Activated naive CD4-positive, alpha-beta T cell treated with Interleukin-2 at 50 U/mL for 16 hours (primary cell): ENCODE results near the gene KCNMA1.
"Not testable (repeated sequence)": the region's sequence is repeated elsewhere in the genome, so short reads cannot be mapped to it uniquely, and the experiment has no call there.

Source experiments
- DNase-seq: peaks from one replicate; pipeline ENCODE4 v3.0.0-alpha.2; 2020

The KCNMA1 gene

DNA sequence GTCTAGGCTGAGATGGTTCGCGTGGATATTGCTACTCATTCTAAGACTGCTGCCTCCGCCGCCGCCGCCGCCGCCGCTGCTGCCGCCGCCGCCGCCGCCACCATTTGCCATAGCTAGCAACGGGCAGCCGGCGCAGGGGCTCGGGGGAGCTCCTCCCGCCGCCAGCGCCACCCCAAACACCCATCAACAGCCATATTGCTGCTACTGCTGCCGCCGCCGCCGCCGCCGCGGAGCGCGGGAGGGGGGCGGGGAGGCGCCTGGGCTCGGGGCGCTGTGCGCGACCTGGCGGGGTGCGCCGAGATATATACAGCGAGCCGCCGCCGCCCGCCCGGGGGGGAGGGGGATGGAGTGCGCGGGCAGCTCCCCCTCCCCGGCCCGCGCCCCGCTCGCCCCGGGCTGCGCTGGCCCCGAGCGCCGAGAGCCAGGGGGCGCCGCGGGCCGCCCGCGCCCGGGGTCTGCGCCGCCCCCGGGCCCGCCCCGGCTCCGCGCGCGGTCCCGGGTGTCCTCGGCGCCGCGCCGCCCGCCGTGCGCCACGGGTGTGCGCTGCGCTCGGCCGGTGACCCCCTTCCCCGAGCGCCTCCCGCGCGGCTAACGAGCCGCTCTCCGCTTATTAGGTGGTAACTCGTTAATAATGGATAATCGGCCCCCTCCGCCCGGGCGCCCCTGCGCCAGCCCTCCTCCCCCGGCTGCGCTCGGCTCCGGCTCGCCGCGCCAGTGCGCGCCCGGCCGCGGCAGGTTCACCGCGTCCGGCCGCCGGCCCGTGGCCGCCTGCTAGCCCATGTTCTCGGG lies at the start of gene KCNMA1:
KCNMA1 (minus strand) TSS at position 277 of the 789 bp plus-strand sequence.
- no peak for DNase-seq

DNA sequence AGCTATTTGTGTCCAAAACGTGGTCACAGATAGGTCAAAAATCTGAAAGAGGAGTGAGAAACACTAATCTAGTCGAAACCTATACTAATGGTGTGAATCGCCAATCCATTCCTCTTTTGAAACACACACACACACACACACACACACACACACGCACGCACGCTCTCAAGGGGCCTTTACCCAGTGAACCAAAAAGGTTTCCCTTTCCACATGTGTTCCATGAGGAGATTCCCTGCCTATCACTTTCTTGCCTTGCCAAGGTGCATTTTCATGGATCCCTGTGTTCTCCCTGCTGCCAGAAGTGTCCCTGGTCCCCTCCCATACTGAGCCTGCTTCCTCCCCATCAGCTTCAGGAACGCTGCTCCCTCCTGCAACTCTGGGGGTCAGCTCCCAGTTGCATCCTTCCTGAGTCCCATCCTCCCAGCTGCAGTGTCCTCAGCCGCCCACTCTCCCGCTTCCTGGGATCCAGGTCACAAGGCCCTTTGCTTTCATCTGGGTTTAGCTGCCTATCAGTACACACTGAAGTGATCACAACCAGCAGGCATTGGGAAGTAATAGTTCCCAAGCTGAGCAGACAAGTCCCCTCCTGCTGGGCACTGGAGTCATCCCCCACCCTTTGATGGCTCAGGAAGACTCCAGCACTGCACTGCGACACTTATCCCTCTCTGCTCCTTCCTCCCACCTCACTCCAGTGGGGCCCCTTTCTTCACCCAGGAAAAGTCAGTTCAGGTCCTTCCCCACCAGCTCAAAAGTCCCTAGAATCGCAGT lies 49.2 kb upstream of the KCNMA1 start:
- no peak for DNase-seq

DNA sequence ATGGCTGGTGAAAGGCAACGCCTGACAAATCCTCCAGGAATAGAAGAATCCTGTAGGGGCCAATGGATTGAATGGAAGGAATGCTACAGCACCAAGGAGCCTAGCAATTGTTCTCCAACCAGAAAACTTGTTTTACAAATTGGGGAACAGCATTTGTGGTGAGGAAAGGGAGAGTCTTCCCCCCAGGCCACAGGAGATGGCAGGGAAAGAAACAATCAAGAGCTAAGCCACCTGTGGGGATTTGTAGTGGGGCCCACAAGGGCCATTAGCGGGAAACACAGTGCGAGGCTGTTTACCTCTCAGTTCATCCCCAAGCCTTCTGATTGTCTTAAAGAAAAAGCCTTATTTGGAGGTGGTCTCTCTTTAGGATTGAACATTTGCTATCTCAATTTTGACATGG lies 48.5 kb upstream of the KCNMA1 start:
- no peak for DNase-seq

DNA sequence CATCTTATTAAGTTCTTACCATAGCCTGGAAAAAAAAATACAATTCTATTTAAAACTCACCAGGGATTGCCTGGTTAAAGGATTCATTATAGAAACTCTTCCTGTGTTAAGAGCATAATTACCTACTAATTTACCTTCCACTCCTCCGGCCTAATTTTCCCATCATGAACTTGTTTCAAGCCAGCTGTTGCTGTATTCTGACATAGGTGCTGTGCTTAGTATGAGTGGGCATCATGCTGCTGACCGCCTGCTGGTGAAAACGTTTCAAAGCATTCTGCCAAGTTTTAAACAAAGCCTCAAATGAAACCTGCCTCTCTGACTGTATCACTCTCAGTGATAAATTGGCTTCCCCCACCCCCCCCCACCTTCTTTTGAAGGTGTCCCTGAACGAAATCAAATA lies 47.8 kb upstream of the KCNMA1 start:
- DNase-seq, result no peak

DNA sequence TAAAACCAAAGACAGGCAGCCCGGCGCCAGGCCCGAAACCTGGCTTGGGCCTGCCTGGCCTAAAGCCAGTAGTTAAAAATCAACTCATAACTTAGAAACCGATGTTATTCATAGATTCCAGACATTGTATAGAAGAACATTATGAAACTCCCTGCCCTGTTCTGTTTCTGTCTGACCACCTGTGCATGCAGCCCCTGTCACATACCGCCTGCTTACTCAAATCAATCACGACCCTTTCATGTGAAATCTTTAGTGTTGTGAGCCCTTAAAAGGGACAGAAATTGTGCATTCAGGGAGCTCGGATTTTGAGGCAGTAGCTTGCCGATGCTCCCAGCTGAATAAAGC lies 45.5 kb upstream of the KCNMA1 start:
- DNase-seq, result not testable (repeated sequence)

DNA sequence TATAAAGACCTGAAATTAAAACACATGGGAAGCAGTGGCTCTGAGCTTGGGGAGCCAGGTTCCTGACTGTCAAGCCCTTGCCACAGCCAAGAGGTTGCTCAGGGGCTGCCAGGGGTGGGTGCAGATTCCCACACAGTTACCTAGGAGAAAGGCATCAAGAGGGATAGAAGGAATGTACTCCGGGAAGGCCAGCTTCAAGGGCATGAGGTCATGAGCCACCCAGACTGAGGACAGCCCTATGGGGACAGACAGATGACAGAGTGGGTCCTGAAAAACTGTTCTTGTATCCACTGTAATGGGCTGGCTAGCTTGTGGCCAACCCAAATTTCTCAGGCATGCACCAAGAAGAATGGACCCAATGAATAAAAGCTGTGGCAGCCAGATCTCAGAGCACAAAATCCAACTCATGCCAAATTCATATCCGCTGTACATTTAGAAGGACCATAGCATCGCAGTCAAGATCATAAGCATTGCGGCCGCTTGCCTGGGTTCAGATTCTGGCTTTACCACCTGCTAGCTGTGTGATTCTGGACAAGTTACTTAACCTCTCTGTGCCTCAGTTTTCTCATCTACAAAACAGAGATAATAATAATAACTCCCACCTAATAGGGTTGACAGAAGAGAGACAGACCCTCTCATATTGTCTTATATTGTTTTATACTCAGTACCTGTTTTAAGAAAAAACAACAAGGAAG lies 44.9 kb upstream of the KCNMA1 start:
- no peak for DNase-seq

DNA sequence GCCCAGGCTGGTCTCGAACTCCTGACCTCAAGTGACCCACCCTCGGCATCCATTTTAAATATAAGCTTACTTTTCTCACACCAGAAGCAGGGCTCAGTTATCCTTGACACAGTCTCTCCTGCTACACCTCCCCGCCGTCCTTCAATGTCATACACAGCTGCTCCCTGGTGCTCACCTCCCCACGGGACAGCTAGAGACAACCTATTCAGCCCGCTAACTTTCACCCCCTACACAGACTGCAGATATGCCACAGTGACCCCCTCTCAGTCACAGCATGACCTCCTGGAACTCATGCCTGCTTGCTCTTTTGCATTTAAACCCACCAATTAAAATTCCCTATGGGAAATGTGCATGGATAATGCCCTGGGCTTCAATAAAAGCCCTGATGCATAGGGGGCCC lies 44.2 kb upstream of the KCNMA1 start:
- no peak for DNase-seq

DNA sequence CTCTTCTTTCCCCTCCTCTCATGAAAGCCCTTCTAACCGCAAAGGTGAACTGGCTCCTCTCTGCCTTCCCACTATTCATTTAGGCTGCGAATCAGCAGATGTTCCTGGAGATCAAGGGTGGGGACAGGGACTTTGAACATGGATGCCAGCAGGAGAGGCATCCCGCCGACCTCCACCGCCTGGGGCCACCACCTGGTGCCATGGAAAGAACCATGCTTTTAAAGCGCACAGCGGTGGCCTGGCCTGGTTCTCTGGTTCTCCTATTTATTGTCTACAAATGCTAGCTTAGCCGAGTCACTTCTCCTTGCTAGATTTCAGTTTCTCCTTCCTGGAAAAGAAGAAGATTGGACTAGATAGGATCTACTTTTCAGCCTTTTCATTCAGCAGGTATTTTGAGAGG lies 43.2 kb upstream of the KCNMA1 start:
- DNase-seq, result no peak

DNA sequence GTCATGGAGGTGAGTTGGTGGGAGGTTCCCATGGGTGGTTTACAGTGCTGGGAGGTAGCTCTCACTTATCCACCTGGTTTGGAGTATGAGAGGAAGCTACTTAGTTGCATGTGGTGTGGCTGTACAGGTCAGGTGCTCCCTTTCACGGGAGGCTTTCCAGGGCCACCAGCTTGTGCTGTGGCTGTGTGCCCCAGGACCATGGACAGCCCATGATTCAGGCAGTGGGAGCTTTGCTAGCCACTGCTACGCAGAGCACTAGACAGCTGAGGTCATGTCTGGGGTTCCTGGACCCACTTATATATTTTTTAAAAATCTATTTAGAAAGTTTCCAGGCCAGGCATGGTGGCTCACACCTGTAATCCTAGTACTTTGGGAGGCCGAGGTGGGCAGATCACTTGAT lies 42.5 kb upstream of the KCNMA1 start:
- no peak for DNase-seq

DNA sequence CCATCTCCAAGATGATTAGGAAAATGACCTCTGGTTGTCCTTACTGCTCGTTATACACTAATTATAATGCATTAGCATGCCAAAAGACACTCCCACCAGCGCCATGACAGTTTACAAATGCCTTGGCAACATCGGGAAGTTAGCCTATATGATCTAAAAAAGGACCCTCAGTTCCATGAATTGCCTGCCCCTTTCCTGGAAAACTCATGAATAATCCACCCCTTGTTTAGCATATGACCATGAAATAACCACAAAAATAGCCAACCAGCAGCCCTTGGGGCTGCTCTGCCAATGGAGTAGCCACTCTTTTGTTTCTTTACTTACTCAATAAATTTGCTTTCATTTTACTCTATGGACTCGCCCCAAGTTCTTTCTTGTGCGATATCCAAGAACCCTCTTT lies 41.6 kb upstream of the KCNMA1 start:
- no peak for DNase-seq

DNA sequence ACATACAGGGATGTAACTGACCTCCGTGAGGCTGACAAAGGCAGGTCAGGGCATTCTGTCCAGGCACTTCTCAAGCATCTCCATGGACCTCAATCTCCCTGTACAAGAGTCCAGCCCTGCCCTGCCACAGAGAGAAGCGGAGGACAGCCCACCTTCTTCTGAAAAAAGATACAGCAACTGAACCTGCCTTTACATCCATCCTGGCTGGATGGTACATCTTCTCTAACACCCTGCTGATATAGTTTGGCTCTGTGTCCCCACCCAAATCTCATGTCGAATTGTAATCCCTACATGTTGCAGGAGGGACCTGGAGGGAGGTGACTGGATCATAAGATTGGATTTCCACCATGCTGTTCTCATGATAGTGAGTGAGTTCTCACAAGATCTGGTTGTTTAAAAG lies 40.5 kb upstream of the KCNMA1 start:
- DNase-seq, result no peak

DNA sequence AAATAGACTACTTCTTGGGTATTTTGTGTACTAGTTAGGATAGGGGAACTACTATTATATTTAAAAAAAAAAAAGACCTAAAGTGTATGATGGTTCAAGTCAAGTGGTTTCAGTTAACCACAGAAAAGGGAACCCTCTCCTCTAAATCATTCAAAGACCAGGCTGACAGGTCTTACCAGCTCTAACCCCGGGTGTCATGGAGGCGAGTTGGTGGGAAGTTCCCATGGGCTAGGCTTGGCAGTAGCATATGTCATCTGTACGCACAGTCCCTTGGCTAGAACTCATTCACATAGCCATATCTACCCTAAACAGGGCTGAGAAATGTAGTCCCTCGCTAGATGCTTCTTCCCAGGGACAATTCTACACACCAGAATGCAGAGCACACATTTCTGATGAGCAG lies 37.7 kb upstream of the KCNMA1 start:
- no peak for DNase-seq

DNA sequence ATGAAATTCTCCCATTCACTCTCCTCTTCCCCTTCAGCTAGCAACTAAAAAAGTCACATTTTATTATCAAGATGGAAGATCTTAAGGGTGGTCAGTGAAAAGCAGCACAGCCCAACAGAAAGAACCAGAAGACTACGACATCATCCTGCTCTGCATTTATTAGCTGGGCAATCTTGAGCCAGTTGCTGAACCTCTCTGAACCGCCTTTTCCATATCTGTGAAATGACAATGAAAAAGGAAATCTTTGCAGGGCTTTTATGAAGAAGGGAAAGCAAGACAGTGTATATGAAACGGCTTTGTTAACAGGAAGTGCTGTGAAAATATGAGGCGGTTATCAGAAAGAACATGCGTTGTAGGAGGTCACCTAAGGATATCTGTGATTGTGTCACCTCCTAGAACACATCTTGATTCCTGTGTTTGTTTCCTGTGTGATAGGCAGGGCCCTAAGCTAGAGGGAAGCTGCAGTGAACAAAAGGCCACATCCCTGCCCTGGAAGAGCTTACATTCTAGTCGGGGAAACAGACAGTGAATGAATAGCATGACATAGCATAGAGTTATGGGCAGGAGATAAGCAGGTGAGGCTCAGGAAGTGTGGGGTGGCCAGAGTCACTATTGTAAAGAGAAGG lies 36.0 kb upstream of the KCNMA1 start:
- DNase-seq, result no peak

DNA sequence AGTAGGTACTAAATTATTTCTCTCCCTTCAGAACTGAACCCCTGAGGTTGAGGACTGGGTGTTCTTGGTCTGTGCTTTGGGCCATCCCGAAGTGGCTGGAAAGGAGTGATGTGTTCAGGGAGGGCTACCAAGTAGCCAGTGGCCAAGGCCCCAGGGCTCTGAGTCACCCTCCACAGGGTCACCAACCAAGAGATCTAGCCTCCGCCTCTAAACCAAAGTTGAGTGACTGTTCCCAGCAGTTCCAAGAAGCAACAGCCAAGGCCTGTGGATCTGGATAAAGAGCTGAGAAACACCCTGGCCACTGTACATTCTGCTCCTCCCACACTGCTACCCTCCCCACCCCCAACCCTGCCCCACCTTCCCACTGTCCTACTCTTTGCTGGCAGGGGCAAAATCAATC lies 35.5 kb upstream of the KCNMA1 start:
- no peak for DNase-seq

DNA sequence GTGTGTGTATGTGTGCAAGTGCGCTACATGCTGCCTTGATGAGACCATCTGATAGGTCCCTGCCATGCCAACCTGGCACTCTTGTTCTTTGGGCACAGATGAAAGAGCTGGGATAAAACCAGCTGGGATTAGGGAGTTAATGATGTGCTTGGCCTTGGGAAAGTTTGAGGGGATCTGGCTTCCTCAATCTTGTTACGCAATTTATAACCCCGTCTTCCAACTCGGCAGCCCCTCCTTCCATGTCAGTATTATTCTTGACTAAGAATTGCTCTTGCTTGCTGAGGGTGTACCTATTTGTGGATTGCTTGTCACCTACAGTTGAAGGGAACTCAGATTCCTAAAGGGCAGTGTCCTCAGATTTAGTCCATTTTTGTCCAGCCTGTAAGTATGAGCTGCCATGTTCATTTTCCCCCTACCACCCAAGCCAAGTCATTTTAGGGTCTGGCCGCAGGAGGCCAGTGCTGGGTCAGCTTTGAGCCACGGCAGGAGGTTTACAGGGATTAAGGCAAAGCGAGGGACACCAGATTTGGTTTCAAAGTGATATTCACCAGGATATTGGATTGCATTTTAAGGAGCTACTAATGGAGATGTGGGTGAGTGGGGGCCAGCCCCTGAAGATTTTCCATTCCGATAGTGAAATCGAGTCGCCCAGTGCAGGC lies 34.1 kb upstream of the KCNMA1 start:
- no peak for DNase-seq

DNA sequence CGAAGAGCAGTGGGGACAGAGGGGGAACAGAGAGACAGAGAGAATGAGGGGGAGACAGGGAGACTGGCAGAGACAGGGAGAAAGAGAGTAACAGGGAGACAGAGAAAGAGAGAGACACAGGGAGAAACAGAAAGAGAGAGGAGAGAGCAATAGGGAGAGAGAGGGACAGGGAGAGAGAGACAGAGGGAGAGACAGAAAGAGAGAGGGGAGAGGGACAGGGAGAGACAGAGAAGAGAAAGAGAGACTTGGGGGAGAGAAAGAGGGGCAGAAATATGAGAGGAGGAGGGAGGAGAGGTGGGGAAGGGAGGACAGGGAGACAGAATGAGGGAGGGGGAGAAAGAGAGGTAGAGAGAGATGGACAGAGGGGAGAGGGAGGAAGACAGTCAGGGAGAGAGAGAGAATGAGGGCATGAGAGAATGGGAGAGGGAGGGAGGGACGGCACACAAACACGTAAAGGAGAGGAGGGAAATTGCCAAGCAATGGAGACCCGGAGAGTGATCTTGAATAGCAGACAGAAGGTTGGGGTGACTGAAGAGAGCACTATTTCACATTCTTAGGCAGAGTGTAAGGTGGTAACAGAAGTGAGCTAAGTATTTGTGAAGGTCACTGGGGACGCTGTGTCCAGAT lies 33.3 kb upstream of the KCNMA1 start:
- no peak for DNase-seq

DNA sequence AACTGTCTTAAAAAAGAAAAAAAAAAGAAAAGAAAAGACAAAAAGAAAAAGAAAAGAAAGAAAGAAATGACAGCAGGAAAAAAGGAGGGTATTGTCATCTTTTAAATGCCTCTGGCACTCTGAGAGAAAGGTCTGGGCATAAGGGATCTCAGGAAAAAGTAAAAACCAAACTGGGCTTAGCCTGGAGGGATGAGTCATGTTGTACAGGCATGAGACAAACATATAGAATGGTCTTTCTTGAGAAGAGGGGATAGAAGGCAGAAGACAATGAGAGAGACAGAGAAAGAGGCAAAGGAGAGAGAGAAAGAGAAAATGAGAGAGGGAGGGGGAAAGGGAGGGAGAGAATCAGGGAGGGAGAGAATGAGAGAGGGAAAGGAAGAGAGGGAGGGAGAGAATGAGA lies 32.3 kb upstream of the KCNMA1 start:
- no peak for DNase-seq

DNA sequence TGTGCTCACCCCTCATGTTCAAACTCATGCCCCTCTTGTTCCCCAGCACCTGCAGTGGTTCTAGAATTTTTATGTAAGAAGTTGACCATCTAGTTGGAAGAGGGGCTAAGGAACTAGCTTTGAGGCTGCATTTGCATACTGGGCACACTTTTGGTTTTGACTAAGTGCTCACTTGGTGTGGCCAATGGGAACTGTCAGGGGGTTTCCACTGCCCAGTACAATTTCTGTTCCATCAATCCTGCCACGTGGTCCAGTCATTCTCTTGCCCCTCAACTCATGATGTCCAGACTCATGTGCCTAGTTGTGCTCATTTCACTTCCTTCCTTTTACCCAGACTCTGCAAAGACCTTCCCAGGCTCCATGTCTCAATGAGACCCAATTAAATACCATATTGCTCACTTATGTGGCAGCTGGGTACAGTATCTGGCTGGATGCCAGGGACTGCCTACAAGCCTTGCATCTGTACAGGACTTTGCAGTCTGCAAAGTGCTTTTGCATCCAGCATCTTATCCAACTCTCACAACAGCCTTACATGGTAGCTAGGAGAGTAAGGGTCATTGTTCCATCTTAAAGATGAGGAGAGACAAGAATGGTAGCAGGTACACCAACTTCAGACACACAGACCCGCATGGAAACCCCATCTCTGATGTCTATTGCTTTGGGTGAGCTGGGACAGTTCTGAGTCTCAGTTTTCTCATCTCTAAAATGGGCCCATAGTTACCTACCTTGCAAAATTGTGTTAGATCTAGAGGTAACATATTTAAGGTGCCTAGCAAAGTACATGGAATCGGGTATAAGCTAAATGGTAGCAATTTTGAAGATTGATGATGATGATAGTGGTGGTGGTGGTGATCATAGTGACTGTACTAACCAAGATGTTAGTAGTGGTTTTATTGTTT lies 30.1 kb upstream of the KCNMA1 start:
- no peak for DNase-seq

DNA sequence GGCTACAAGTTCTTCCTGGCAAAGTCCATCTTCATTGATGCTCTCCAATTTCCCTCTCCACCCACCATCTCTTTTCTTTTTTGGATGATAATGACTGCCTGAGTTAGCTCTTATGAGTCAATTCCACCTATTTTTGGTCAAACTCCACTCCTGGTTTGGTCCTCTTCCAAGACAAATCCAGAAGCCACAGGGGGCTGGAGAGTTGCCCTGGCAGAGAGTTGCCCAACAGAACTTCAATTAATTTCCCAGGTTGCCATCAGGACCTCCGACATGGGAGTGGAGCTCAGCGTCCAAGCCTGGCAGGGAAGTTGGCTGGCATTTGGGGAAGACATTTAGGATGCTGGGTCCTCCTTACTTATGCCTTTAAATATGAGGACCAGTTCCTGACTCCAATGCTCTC lies 29.2 kb upstream of the KCNMA1 start:
- no peak for DNase-seq

DNA sequence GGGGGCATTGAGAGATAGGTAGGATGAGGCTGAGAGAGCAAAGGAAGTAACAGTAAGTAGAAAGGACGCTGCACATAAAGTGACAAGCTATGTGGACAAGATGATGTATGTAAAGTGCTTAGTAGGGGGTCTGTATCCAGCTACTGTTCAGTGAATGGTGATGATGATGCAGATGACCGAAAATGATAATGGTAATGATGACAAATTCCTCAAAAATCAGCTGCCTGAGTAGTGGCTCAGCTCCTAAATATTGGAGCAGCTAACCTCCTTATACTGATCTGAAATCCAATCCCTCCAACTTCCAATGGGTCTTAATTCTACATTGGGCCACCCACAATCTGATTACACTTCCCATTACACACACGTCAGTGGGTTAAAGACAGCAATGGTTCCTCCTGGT lies 27.1 kb upstream of the KCNMA1 start:
- DNase-seq, result no peak

DNA sequence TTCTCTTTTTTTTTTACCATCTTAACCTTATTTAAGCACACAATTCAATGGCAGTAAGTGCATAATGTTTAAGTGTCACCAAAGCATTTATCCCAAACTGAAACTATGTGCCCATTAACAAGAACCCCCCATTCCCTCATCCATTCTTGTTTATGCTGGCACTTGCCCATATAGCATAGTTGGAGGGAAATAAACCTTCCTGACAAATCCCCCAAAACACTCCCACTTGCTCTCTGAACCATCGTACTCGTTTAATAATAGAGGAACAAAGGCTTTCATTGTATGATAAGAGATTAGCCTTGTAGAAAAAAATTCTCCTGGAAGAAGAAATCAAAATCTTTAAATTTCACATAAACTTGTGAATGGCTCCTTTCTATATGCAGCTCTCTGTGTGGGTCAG lies 26.4 kb upstream of the KCNMA1 start:
- DNase-seq, result no peak

DNA sequence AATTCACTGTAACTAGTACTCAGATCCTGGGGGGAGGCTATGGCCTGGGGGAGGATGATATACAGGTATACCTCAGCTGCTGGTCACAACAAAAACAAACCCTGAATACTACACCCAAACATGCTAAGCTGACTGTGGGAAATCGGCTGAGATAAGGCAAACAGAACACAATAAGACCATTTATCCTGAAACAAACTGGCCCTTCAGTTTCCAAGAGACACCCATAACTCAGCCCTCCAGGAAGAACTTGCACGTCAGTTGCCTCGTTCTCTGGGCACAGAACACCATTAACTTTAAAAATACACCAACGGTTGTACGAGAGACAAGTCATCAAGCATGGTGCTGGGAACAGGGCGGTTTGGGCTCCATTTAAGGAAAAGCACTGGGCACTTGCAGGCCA lies 24.1 kb upstream of the KCNMA1 start:
- DNase-seq, result no peak
